Measurements from ENCODE around the gene KLK15.

- TF ChIP-seq POLR2AphosphoS5 (IDR thresholded peaks at IDR 0.05) (no peak), CTCF (IDR thresholded peaks at IDR 0.05) (no peak), POLR2A (IDR thresholded peaks at IDR 0.05; ENCODE audit: low read depth) (no peak), EP300 (IDR thresholded peaks at IDR 0.05) (no peak)
These were observed 29.5 kb downstream of the KLK15 start for GRCh38 chr19:50803633-50804419.

All from esophagus muscularis mucosa (tissue), 4 donors.